Stimulated activated naive CD4-positive, alpha-beta T cell (primary cell): ENCODE results near the gene RAB6B.

Experiments
- DNase-seq, 6 experiments: peaks; one replicate each; lab custom pipeline; 2025; lab: John Stamatoyannopoulos, UW

The RAB6B gene

GRCh38 chr3:133895208-133896001 is at the start of gene RAB6B:
Gene RAB6B, minus strand, starts transcription at chr3:133895882. Its CDS starts 416 bp downstream, at chr3:133895466.
- DNase-seq, result no peak

GRCh38 chr3:133944641-133945380 is 49.1 kb upstream of the RAB6B start:
- no peak for DNase-seq

GRCh38 chr3:133944181-133944580 is 48.5 kb upstream of the RAB6B start:
- no peak for DNase-seq

GRCh38 chr3:133943639-133944141 is 48.0 kb upstream of the RAB6B start:
- DNase-seq, result no peak

GRCh38 chr3:133943031-133943535 is 47.4 kb upstream of the RAB6B start:
- DNase-seq, result no peak

- no peak for DNase-seq
Measured at GRCh38 chr3:133941415-133941821, 45.7 kb upstream of the RAB6B start.

- DNase-seq, result no peak
Measured at GRCh38 chr3:133940536-133940935, 44.9 kb upstream of the RAB6B start.

- DNase-seq, result no peak
Measured at GRCh38 chr3:133939463-133939835, 43.8 kb upstream of the RAB6B start.

- no peak for DNase-seq
Measured at GRCh38 chr3:133938770-133939462, 43.2 kb upstream of the RAB6B start.

GRCh38 chr3:133937756-133938601 is 42.3 kb upstream of the RAB6B start:
- no peak for DNase-seq

GRCh38 chr3:133937061-133937686 is 41.5 kb upstream of the RAB6B start:
- no peak for DNase-seq

GRCh38 chr3:133935843-133936769 is 40.4 kb upstream of the RAB6B start:
- no peak for DNase-seq

- DNase-seq, result no peak
Measured at GRCh38 chr3:133934996-133935842, 39.5 kb upstream of the RAB6B start.

GRCh38 chr3:133934073-133934970 is 38.6 kb upstream of the RAB6B start:
- no peak for DNase-seq

- no peak for DNase-seq
Measured at GRCh38 chr3:133933097-133934024, 37.7 kb upstream of the RAB6B start.

GRCh38 chr3:133932009-133932408 is 36.3 kb upstream of the RAB6B start:
- DNase-seq, result no peak

GRCh38 chr3:133931084-133931483 is 35.4 kb upstream of the RAB6B start:
- DNase-seq, result no peak
